K562 treated with DMSO at 1 percent for 12 hours (cell line): Measurements from ENCODE around the gene TTC27. TPM values are rescaled to one million over a fixed set of nuclear protein-coding genes. Genes with fewer than 3 reads are reported as not detected.

Experiments used
- total RNA-seq: library from RNA; unstranded; fragments of 300-600 nt; gene quantifications from 2 replicates; pipeline ENCODE4 v1.2.3, GENCODE V29; 2022; ENCODE audit not compliant: insufficient read depth

Gene TTC27
- total RNA-seq: 6.6 and 16.0 TPM in 2 replicates

GRCh38 chr2:32627814-32628579 is at the start of gene TTC27:
Gene TTC27, plus strand, starts transcription at chr2:32628050. Its CDS starts 243 bp downstream, at chr2:32628293.

